HepG2 (cell line): Measurements from ENCODE around the gene CRTC2. TPM values are rescaled to one million over a fixed set of nuclear protein-coding genes. Genes with fewer than 3 reads are reported as not detected.

Source experiments
- FOXC1 ChIP-seq: sonication (generic); formaldehyde crosslinking; IDR thresholded peaks from 2 replicates; pipeline ENCODE4 v1.8.0; 2022; ENCODE audit warnings: mild to moderate bottlenecking, missing genetic modification reagents, borderline replicate concordance
- MNT ChIP-seq: fragments of 450-650 bp; IDR thresholded peaks from 2 replicates; pipeline ENCODE4 v1.6.1; 2016
- NKX3-1 ChIP-seq: sonication (generic); formaldehyde crosslinking; IDR thresholded peaks from 2 replicates; pipeline ENCODE4 v1.5.0; 2020; ENCODE audit warnings: missing genetic modification reagents
- PATZ1 ChIP-seq: sonication (generic); formaldehyde crosslinking; IDR thresholded peaks from 2 replicates; pipeline ENCODE4 v1.4.0; 2020; ENCODE audit warnings: missing genetic modification reagents
- PHF5A ChIP-seq: IDR thresholded peaks from one replicate; pipeline ENCODE4 v1.6.1; 2018; ENCODE audit warnings: low read depth, missing genetic modification reagents; ENCODE audit not compliant: unreplicated experiment
- PPARG ChIP-seq: conservative IDR thresholded peaks from 2 replicates; pipeline ENCODE4 v1.6.1; 2016; ENCODE audit warnings: missing biosample characterization, missing genetic modification reagents
- SNAPC2 ChIP-seq: sonication (generic); formaldehyde crosslinking; IDR thresholded peaks from 2 replicates; pipeline ENCODE4 v1.8.1; 2022; ENCODE audit warnings: mild to moderate bottlenecking, missing genetic modification reagents
- SP1 ChIP-seq, 2 experiments: fragments of 450-650 bp in 1 of 2; sonication (generic) in 1 of 2; formaldehyde crosslinking in 1 of 2; IDR thresholded peaks; 2 replicates each; pipeline versions ENCODE4 v1.4.0 to v1.6.1; 2016 to 2020; ENCODE audit warnings: missing genetic modification reagents in 1 of 2
- TBX2 ChIP-seq: sonication (generic); formaldehyde crosslinking; IDR thresholded peaks from 2 replicates; pipeline ENCODE4 v1.5.0; 2020; ENCODE audit warnings: missing genetic modification reagents, mild to moderate bottlenecking, borderline replicate concordance
- WIZ ChIP-seq: sonication (generic); formaldehyde crosslinking; IDR thresholded peaks from 2 replicates; pipeline ENCODE4 v1.5.1; 2020; ENCODE audit warnings: mild to moderate bottlenecking, missing genetic modification reagents
- ZNF280D ChIP-seq: sonication (generic); formaldehyde crosslinking; IDR thresholded peaks from 2 replicates; pipeline ENCODE4 v1.5.1; 2020; ENCODE audit warnings: mild to moderate bottlenecking, missing genetic modification reagents
- ZNF660 ChIP-seq: sonication (generic); formaldehyde crosslinking; IDR thresholded peaks from 2 replicates; pipeline ENCODE4 v1.5.1; 2020; ENCODE audit warnings: mild to moderate bottlenecking, low read depth, missing genetic modification reagents, borderline replicate concordance
- ZNF678 ChIP-seq: sonication (generic); formaldehyde crosslinking; IDR thresholded peaks from 2 replicates; pipeline ENCODE4 v1.4.0; 2020; ENCODE audit warnings: mild to moderate bottlenecking, missing genetic modification reagents
- ZNF772 ChIP-seq: sonication (generic); formaldehyde crosslinking; IDR thresholded peaks from 2 replicates; pipeline ENCODE4 v1.5.0; 2020; ENCODE audit warnings: mild to moderate bottlenecking, missing genetic modification reagents
- polyA plus RNA-seq, 8 experiments: library from polyadenylated mRNA; depleted of rRNA in 3 of 8; stranded (reverse) in 7 of 8; unstranded in 1 of 8; fragments of >200 nt; fragmentation: Illumina TruSeq in 4 of 8; extraction: Trizol in 4 of 8; gene quantifications; 2 replicates each; pipeline versions ENCODE4 v1.2.1 to v1.2.3, GENCODE V29; 2011 to 2016; ENCODE audit warnings: low read depth in 4 of 8, missing spikeins in 1 of 8, mixed read lengths in 1 of 8; ENCODE audit not compliant: insufficient read depth in 1 of 8
- total RNA-seq, 5 experiments: library from RNA; depleted of rRNA; stranded (reverse); fragments of >200 nt; fragmentation: Illumina TruSeq; extraction: Trizol; gene quantifications; 2 replicates each; pipeline ENCODE4 v1.2.3, GENCODE V29; 2016; ENCODE audit warnings: low read depth in 1 of 5
- TF ChIP-seq, protein P1 (sequence below): sonication (generic); formaldehyde crosslinking; IDR thresholded peaks from 2 replicates; pipeline ENCODE4 v1.9.0; 2021; ENCODE audit warnings: missing genetic modification reagents, borderline replicate concordance
- TF ChIP-seq, protein P2 (sequence below): sonication (generic); formaldehyde crosslinking; IDR thresholded peaks from 2 replicates; pipeline ENCODE4 v1.8.0; 2022; ENCODE audit warnings: missing genetic modification reagents, mild to moderate bottlenecking, inconsistent platforms, borderline replicate concordance

CRTC2 gene
- total and polyA plus RNA-seq, 2 of the 13 experiments (the other 11 are each of a cell fraction or from before 2014, with no cell fraction given), result 6.1 to 26.7 TPM

- TF ChIP-seq TBX2 (CRISPR knock-in tag) (peak; percentile 89), PATZ1 (peak; percentile 83), ZNF280D (peak; percentile 94; the same call in 1 of the 2 replicates), ZNF660 (CRISPR knock-in tag) (0 out of 2 replicates have a peak, but pooled peaks have one; percentile 36), NKX3-1 (CRISPR knock-in tag) (0 out of 2 replicates have a peak, but pooled peaks have one; percentile 43), FOXC1 (peak; percentile 75), ZNF678 (CRISPR knock-in tag) (no peak), PHF5A (peak; percentile 42), WIZ (CRISPR knock-in tag) (no peak; the same call in 1 of the 2 replicates), SP1 (IDR thresholded peaks at IDR 0.05) (no peak), SP1 (CRISPR knock-in tag; IDR thresholded peaks at IDR 0.05) (peak; percentile 25; the same call in 1 of the 2 replicates), MNT (peak; percentile 68), SNAPC2 (CRISPR knock-in tag) (peak; percentile 79; the same call in 1 of the 2 replicates), PPARG (CRISPR knock-in tag) (no peak), ZNF772 (CRISPR knock-in tag) (peak; percentile 93)
- TF ChIP-seq, protein P1, sequence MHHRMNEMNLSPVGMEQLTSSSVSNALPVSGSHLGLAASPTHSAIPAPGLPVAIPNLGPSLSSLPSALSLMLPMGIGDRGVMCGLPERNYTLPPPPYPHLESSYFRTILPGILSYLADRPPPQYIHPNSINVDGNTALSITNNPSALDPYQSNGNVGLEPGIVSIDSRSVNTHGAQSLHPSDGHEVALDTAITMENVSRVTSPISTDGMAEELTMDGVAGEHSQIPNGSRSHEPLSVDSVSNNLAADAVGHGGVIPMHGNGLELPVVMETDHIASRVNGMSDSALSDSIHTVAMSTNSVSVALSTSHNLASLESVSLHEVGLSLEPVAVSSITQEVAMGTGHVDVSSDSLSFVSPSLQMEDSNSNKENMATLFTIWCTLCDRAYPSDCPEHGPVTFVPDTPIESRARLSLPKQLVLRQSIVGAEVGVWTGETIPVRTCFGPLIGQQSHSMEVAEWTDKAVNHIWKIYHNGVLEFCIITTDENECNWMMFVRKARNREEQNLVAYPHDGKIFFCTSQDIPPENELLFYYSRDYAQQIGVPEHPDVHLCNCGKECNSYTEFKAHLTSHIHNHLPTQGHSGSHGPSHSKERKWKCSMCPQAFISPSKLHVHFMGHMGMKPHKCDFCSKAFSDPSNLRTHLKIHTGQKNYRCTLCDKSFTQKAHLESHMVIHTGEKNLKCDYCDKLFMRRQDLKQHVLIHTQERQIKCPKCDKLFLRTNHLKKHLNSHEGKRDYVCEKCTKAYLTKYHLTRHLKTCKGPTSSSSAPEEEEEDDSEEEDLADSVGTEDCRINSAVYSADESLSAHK (CRISPR knock-in tag), result no peak
- TF ChIP-seq, protein P2, sequence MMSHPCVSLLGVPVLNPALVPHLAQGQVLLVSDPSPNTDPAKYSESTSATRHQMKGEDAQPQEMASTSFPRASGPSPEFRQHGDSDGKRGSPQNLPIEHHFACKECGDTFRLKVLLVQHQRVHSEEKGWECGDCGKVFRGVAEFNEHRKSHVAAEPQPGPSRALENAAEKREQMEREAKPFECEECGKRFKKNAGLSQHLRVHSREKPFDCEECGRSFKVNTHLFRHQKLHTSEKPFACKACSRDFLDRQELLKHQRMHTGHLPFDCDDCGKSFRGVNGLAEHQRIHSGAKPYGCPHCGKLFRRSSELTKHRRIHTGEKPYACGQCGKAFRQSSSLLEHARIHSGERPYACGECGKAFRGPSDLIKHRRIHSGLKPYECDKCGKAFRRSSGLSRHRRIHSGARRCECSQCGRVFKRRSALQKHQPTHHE (CRISPR knock-in tag), result peak; percentile 47; the same call in 1 of the 2 replicates
Observed at GRCh38 chr1:153967107-153967999, 8.9 kb upstream of the CRTC2 start, which contains the start of gene CREB3L4 (continued).
